ENCODE measurements around the gene CTU1. TPM values are rescaled to one million over a fixed set of nuclear protein-coding genes. Genes with fewer than 3 reads are reported as not detected.

Gene CTU1
- total and polyA plus RNA-seq, 12 donors = 2.0 to 5.6 (median 3.2) TPM

- ATAC-seq (peak in 6 of 8 donors; percentile 1 to 33 (median 12)), DNase-seq (no peak)
- intact Hi-C loops (cut with DNase I) = loop anchor here in 5 of 10 donors (5.0 to 10.0 kb wide), 4 partner anchors 60 to 490 kb away; partner anchors contain the start of genes CLDND2 (in 1 of the 5) and ETFB (in 1 of the 5)
- TF ChIP-seq CTCF (IDR thresholded peaks at IDR 0.05) = no peak
- H3K4me1 ChIP-seq = peaks cover 0 to 24% (median 17%) of the 10 kb centered on the region in 9 donors
- peaks cover 0 to 24% (median 6%) of the 10 kb centered on the region in 9 donors for H3K36me3 ChIP-seq
- H3K27ac ChIP-seq = peak overlapping the region in 9 of 10 donors; percentile 58 to 86 (median 74)
- no peaks in the 10 kb centered on the region for H3K27me3 ChIP-seq
- 18% methylated on average over 18 of the region's 18 CpGs for WGBS, 2 donors
- no peaks in the 10 kb centered on the region for H3K9me3 ChIP-seq
- H3K4me3 ChIP-seq = peak overlapping the region; percentile 67 to 89 (median 75)
These were observed 673 bp downstream of the CTU1 start for GRCh38 chr19:51107406-51108065.

GRCh38 chr19:51103926-51104341, 4.3 kb downstream of the CTU1 start:
- Histone ChIP-seq H3K36me3 (peaks cover 0 to 53% (median 6%) of the 10 kb centered on the region in 9 donors), H3K4me3 (peak overlapping the region in 2 of 10 donors; percentile 4 to 24), H3K4me1 (peaks cover 0 to 47% (median 22%) of the 10 kb centered on the region in 9 donors), H3K9me3 (no peaks in the 10 kb centered on the region), H3K27me3 (no peaks in the 10 kb centered on the region), H3K27ac (no peak overlapping the region)
- TF ChIP-seq CTCF (IDR thresholded peaks at IDR 0.05) = no peak
- ATAC-seq (no peak), DNase-seq (no peak)
- WGBS, 2 donors = 77 to 79% methylated on average over 45 to 49 of the region's 49 CpGs
- intact Hi-C loops (cut with DNase I) = loop anchor here in 4 of 10 donors (10.0 kb wide), 2 partner anchors 261 to 491 kb away; partner anchors contain the start of genes CLDND2 (in 1 of the 4) and ETFB (in 1 of the 4)

GRCh38 chr19:51102991-51103390, 5.2 kb downstream of the CTU1 start:
- WGBS, 2 donors = 86 to 94% methylated on average over 7 of the region's 7 CpGs
- H3K4me1 ChIP-seq = peaks cover 0 to 44% (median 19%) of the 10 kb centered on the region in 9 donors
- DNase-seq = no peak
- no peak overlapping the region for H3K27ac ChIP-seq
- TF ChIP-seq CTCF (IDR thresholded peaks at IDR 0.05) = no peak
- intact Hi-C loops (cut with DNase I) = loop anchor here in 4 of 10 donors (10.0 kb wide), 2 partner anchors 262 to 492 kb away; partner anchors contain the start of genes CLDND2 (in 1 of the 4) and ETFB (in 1 of the 4)
- H3K36me3 ChIP-seq = peaks cover 0 to 55% (median 6%) of the 10 kb centered on the region in 9 donors
- H3K27me3 ChIP-seq = no peaks in the 10 kb centered on the region
- H3K4me3 ChIP-seq = no peak overlapping the region
- H3K9me3 ChIP-seq = no peaks in the 10 kb centered on the region
- ATAC-seq = no peak

- no peaks in the 10 kb centered on the region for H3K9me3 ChIP-seq
- no peak overlapping the region for H3K4me3 ChIP-seq
- no peaks in the 10 kb centered on the region for H3K27me3 ChIP-seq
- intact Hi-C loops (cut with DNase I) = loop anchor here in 4 of 10 donors (10.0 kb wide), 2 partner anchors 263 to 493 kb away; partner anchors contain the start of genes CLDND2 (in 1 of the 4) and ETFB (in 1 of the 4)
- DNase-seq (no peak), ATAC-seq (peak in 3 of 8 donors; percentile 16 to 30 (median 20))
- TF ChIP-seq CTCF (IDR thresholded peaks at IDR 0.05) = no peak
- peaks cover 0 to 58% (median 6%) of the 10 kb centered on the region in 9 donors for H3K36me3 ChIP-seq
- WGBS, 2 donors = 63 to 68% methylated on average over 5 of the region's 5 CpGs
- peaks cover 0 to 31% (median 10%) of the 10 kb centered on the region in 9 donors for H3K4me1 ChIP-seq
- H3K27ac ChIP-seq = peak overlapping the region in 4 of 10 donors; percentile 5 to 31 (median 19)
These were observed 6.9 kb downstream of the CTU1 start for GRCh38 chr19:51101171-51101865.

Data from heart right ventricle (tissue), 16 donors.